CD14-positive monocyte (primary cell): ENCODE data around the gene SLX1A. TPM values are rescaled to one million over a fixed set of nuclear protein-coding genes. Genes with fewer than 3 reads are reported as not detected.
"Not testable (repeated sequence)": the region's sequence is repeated elsewhere in the genome, so short reads cannot be mapped to it uniquely, and the experiment has no call there.

Experiments used
- DNase-seq, 3 donors: peaks; one replicate each; pipeline ENCODE4 v3.0.0-alpha.2; 2011 to 2022
- H2AFZ ChIP-seq: 2 replicates; pipeline ENCODE4 v1.6.0; 2012; ENCODE audit warnings: mild to moderate bottlenecking, low read depth, low read length, inconsistent platforms; ENCODE audit not compliant: insufficient read depth, poor library complexity, severe bottlenecking
- H3K27ac ChIP-seq, 2 donors: 1 replicate in 1 of 2; 2 replicates in 1 of 2; pipeline ENCODE4 v1.5.1; 2012 to 2013; ENCODE audit warnings: low read length in 2 of 2, control low read depth in 1 of 2, inconsistent platforms in 1 of 2, low read depth in 1 of 2, mild to moderate bottlenecking in 1 of 2
- H3K27me3 ChIP-seq, 2 donors: one replicate each; pipeline versions ENCODE4 v1.6.0 to v1.6.1; 2011 to 2013; ENCODE audit warnings: low read length in 2 of 2; ENCODE audit not compliant: control insufficient read depth in 2 of 2, insufficient read depth in 2 of 2
- H3K36me3 ChIP-seq, 2 donors: replicated peaks in 1 of 2; 1 replicate in 1 of 2; 2 replicates in 1 of 2; pipeline versions ENCODE4 v1.5.1 to v1.6.1; 2012 to 2013; ENCODE audit warnings: low read length in 2 of 2, control low read depth in 1 of 2, inconsistent platforms in 1 of 2, mild to moderate bottlenecking in 1 of 2; ENCODE audit not compliant: insufficient read depth in 2 of 2, control insufficient read depth in 1 of 2
- H3K4me1 ChIP-seq, 2 donors: 1 replicate in 1 of 2; 2 replicates in 1 of 2; pipeline versions ENCODE4 v1.5.1 to v1.6.1; 2012 to 2013; ENCODE audit warnings: low read length in 2 of 2, control low read depth in 1 of 2, inconsistent platforms in 1 of 2, mild to moderate bottlenecking in 1 of 2, moderate library complexity in 1 of 2; ENCODE audit not compliant: insufficient read depth in 2 of 2, control insufficient read depth in 1 of 2
- H3K4me2 ChIP-seq: replicated peaks from 2 replicates; pipeline ENCODE3; 2012; ENCODE audit warnings: low read length, moderate library complexity, mild to moderate bottlenecking; ENCODE audit not compliant: poor library complexity, severe bottlenecking; ENCODE audit errors: extremely low read depth
- H3K4me3 ChIP-seq, 3 experiments: fragments of 200-600 bp in 1 of 3; sonication (generic) in 1 of 3; replicated peaks in 1 of 3; 1 replicate in 2 of 3; 2 replicates in 1 of 3; pipeline ENCODE4 v1.5.1; 2011 to 2013; ENCODE audit warnings: low read length in 3 of 3, mild to moderate bottlenecking in 3 of 3, control low read depth in 2 of 3, low read depth in 2 of 3, inconsistent platforms in 1 of 3, moderate library complexity in 1 of 3
- H3K79me2 ChIP-seq: 2 replicates; pipeline ENCODE4 v1.6.0; 2012; ENCODE audit warnings: mild to moderate bottlenecking, control low read depth, inconsistent platforms, low read length, moderate library complexity; ENCODE audit not compliant: insufficient read depth
- H3K9ac ChIP-seq: 2 replicates; pipeline ENCODE4 v1.6.0; 2017; ENCODE audit warnings: low read length, mild to moderate bottlenecking; ENCODE audit not compliant: insufficient read depth, poor library complexity, severe bottlenecking
- H3K9me3 ChIP-seq, 2 donors: replicated peaks in 1 of 2; 1 replicate in 1 of 2; 2 replicates in 1 of 2; pipeline versions ENCODE4 v1.5.1 to v1.6.1; 2012 to 2013; ENCODE audit warnings: low read length in 2 of 2, control low read depth in 1 of 2; ENCODE audit not compliant: control insufficient read depth in 1 of 2, insufficient read depth in 1 of 2
- H4K20me1 ChIP-seq: 2 replicates; pipeline ENCODE4 v1.6.0; 2012; ENCODE audit warnings: mild to moderate bottlenecking, low read length, control low read depth, moderate library complexity; ENCODE audit not compliant: insufficient read depth
- H3K27ac Mint-ChIP-seq, 7 donors: one replicate each; pipeline ENCODE4 v1.8.0; 2020; ENCODE audit warnings: mild to moderate bottlenecking in 7 of 7, mixed read lengths in 7 of 7, moderate library complexity in 6 of 7, inconsistent platforms in 2 of 7
- H3K27me3 Mint-ChIP-seq, 3 donors: one replicate each; pipeline ENCODE4 v1.8.0; 2021 to 2022; ENCODE audit warnings: low read depth in 3 of 3, mild to moderate bottlenecking in 3 of 3, mixed read lengths in 3 of 3, moderate library complexity in 3 of 3, inconsistent platforms in 1 of 3
- H3K36me3 Mint-ChIP-seq, 2 donors: one replicate each; pipeline ENCODE4 v1.8.0; 2020; ENCODE audit warnings: mixed read lengths in 2 of 2, inconsistent platforms in 1 of 2, mild to moderate bottlenecking in 1 of 2
- H3K4me1 Mint-ChIP-seq: one replicate; pipeline ENCODE4 v1.8.0; 2020; ENCODE audit warnings: mild to moderate bottlenecking, mixed read lengths
- H3K4me3 Mint-ChIP-seq, 2 donors: one replicate each; pipeline ENCODE4 v1.8.0; 2020; ENCODE audit warnings: mild to moderate bottlenecking in 2 of 2, mixed read lengths in 2 of 2, moderate library complexity in 1 of 2
- H3K9me3 Mint-ChIP-seq, 7 donors: one replicate each; pipeline ENCODE4 v1.8.0; 2020 to 2022; ENCODE audit warnings: mixed read lengths in 7 of 7, mild to moderate bottlenecking in 6 of 7, moderate library complexity in 6 of 7, inconsistent platforms in 2 of 7
- WGBS: methylation state at CpG from one replicate; pipeline ENCODE4 v1.1.5; 2013; ENCODE audit warnings: missing lambda C conversion rate; ENCODE audit not compliant: insufficient coverage; 5-methylcytosine and 5-hydroxymethylcytosine counted together
- intact Hi-C, 2 donors: fragments of 100-400 bp; cut with micrococcal nuclease; formaldehyde crosslinking; loops; one replicate each; pipeline versions ENCODE4 v1.15.0 to v1.15.1; 2023
- polyA plus RNA-seq, 3 donors: library from polyadenylated mRNA; depleted of rRNA in 1 of 3; unstranded in 2 of 3; stranded (reverse) in 1 of 3; fragments of 300-500 nt in 2 of 3; fragments of >200 nt in 1 of 3; fragmentation: Illumina TruSeq in 2 of 3; gene quantifications; 1 replicate in 2 of 3; 2 replicates in 1 of 3; pipeline ENCODE4 v1.2.3, GENCODE V29; 2012 to 2021
- small RNA-seq: library from RNA; depleted of rRNA; stranded (forward); fragments of <200 nt; gene quantifications from one replicate; pipeline ENCODE3, GENCODE V24; 2012; ENCODE audit warnings: low read depth; ENCODE audit not compliant: insufficient read length

Gene SLX1A
- polyA plus RNA-seq, 3 donors, result 43.1 to 163 (median 162) TPM

DNA sequence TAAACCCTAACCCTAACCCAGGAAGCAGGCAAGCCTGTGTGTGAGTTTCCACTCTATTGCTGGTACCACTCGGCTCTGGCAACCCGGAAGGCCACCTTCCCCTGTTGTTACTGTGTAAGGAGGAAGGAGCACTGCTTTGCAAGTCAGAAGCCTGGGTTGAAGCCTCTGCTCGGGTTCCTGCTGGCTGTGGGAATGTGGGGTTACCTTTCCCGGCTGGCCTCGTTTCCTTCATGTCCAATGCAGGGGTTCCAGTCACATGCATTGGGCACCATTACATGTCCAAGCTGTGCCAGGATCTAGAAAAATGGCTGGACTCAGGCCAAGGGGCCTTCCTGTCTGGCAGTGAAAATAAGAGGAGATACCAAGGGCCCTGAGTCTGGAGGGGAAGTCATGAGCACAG is 23.4 kb downstream of the SLX1A start:
- DNase-seq, H3K9me3 ChIP-seq, H4K20me1 ChIP-seq, H3K4me3 ChIP-seq, H3K4me2 ChIP-seq, intact Hi-C loops, H3K36me3 ChIP-seq, H3K4me1 ChIP-seq, H3K4me3 Mint-ChIP-seq, H3K27ac Mint-ChIP-seq, H2AFZ ChIP-seq, H3K79me2 ChIP-seq, H3K36me3 Mint-ChIP-seq, H3K27me3 Mint-ChIP-seq, H3K4me1 Mint-ChIP-seq, H3K27me3 ChIP-seq, H3K9ac ChIP-seq, H3K27ac ChIP-seq, H3K9me3 Mint-ChIP-seq: not testable (repeated sequence)
- no CpG with 5 or more reads among the region's 5 CpGs for WGBS

Small RNA genes lying within 50 kb of the gene (small RNA-seq; reads per million reads assigned to genes)
- not detected for gene AC106782.4

Other genes with a start within 250 kb of the SLX1A start
- gene TMEM219, start 231.8 kb upstream of the SLX1A start, polyA plus RNA-seq, result 100 to 1,000 TPM; 157 to 265 (median 227) TPM
- 10 to 100 TPM in 1 of 3 donors, 1 to 10 TPM in 2; 1.1 to 19.2 (median 2.3) TPM for gene TAOK2, start 220.0 kb upstream of the SLX1A start, polyA plus RNA-seq
- 1 to 10 TPM; 3.3 to 4.8 (median 3.7) TPM for gene HIRIP3, start 198.3 kb upstream of the SLX1A start, polyA plus RNA-seq
- 10 to 100 TPM in 1 of 3 donors, 1 to 10 TPM in 2; 2.8 to 57.6 (median 3.5) TPM for gene INO80E, start 197.6 kb upstream of the SLX1A start, polyA plus RNA-seq
- gene DOC2A, start 182.8 kb upstream of the SLX1A start, polyA plus RNA-seq, result 1 to 10 TPM in 1 of 3 donors, under 1 TPM in 2; 0.23 to 3.7 (median 0.66) TPM
- gene C16orf92, start 170.7 kb upstream of the SLX1A start, polyA plus RNA-seq, result not detected
- gene TLCD3B, start 162.6 kb upstream of the SLX1A start, polyA plus RNA-seq, result not detected
- gene ALDOA, start 128.1 kb upstream of the SLX1A start, polyA plus RNA-seq, result 1,000 to 10,000 TPM; 1,202 to 1,628 (median 1,429) TPM
- gene PPP4C, start 117.9 kb upstream of the SLX1A start, polyA plus RNA-seq, result 100 to 1,000 TPM; 186 to 388 (median 279) TPM
- gene TBX6, start 102.0 kb upstream of the SLX1A start, polyA plus RNA-seq, result under 1 TPM; 0.10 to 0.65 (median 0.11) TPM
- 100 to 1,000 TPM; 182 to 283 (median 235) TPM for gene YPEL3, start 97.7 kb upstream of the SLX1A start, polyA plus RNA-seq
- gene GDPD3, start 80.3 kb upstream of the SLX1A start, polyA plus RNA-seq, result 1 to 10 TPM in 1 of 3 donors, not detected in 2; 9.6 TPM
- 10 to 100 TPM in 2 of 3 donors, 1 to 10 TPM in 1; 8.1 to 82.8 (median 10.2) TPM for gene MAPK3, start 70.7 kb upstream of the SLX1A start, polyA plus RNA-seq
- gene CORO1A, start 10.3 kb upstream of the SLX1A start, polyA plus RNA-seq, result 1,000 to 10,000 TPM; 1,314 to 1,363 (median 1,346) TPM
- 100 to 1,000 TPM; 105 to 170 (median 160) TPM for gene BOLA2B, start 209 bp upstream of the SLX1A start, polyA plus RNA-seq
- 10 to 100 TPM; 20.9 to 29.9 (median 28.3) TPM for gene SULT1A3, start 5.4 kb downstream of the SLX1A start, polyA plus RNA-seq
- 10 to 100 TPM in 1 of 3 donors, not detected in 2; 15.4 TPM for gene NPIPB13, start 54.6 kb downstream of the SLX1A start, polyA plus RNA-seq
- 10 to 100 TPM; 23.9 to 31.8 (median 31.0) TPM for gene CD2BP2, start 161.4 kb downstream of the SLX1A start, polyA plus RNA-seq
- gene TBC1D10B, start 176.6 kb downstream of the SLX1A start, polyA plus RNA-seq, result 10 to 100 TPM; 12.2 to 36.0 (median 13.8) TPM
- gene MYL11, start 180.9 kb downstream of the SLX1A start, polyA plus RNA-seq, result 1 to 10 TPM in 2 of 3 donors, not detected in 1; 1.6 to 1.9 TPM
- under 1 TPM; 0.31 to 0.60 (median 0.49) TPM for gene SEPTIN1, start 188.7 kb downstream of the SLX1A start, polyA plus RNA-seq
- gene ZNF48, start 201.5 kb downstream of the SLX1A start, polyA plus RNA-seq, result 1 to 10 TPM in 1 of 3 donors, under 1 TPM in 2; 0.67 to 1.4 (median 0.93) TPM
- gene ZNF771, start 213.7 kb downstream of the SLX1A start, polyA plus RNA-seq, result under 1 TPM; 0.39 to 0.68 (median 0.51) TPM
- gene DCTPP1, start 236.2 kb downstream of the SLX1A start, polyA plus RNA-seq, result 10 to 100 TPM; 10.5 to 45.5 (median 32.2) TPM